Fibroblast of upper back skin (primary cell): ENCODE results near the gene ZDHHC16.
A peak's percentile ranks its signal among the peaks of the same experiment; 100 is the strongest.

Experiments
- DNase-seq: peaks from one replicate; pipeline ENCODE4 v3.0.0-alpha.2; 2013

ZDHHC16 gene

GRCh38 chr10:97482381-97482780, 36.4 kb downstream of the ZDHHC16 start:
- DNase-seq: no peak

- DNase-seq: no peak
Measured at GRCh38 chr10:97483506-97483905, 37.5 kb downstream of the ZDHHC16 start.

- DNase-seq: no peak
Measured at GRCh38 chr10:97483921-97484320, 37.9 kb downstream of the ZDHHC16 start.

- DNase-seq: no peak
Measured at GRCh38 chr10:97485647-97486281, 39.8 kb downstream of the ZDHHC16 start.

GRCh38 chr10:97490592-97490991, 44.6 kb downstream of the ZDHHC16 start:
- no peak for DNase-seq

GRCh38 chr10:97494151-97494550, 48.2 kb downstream of the ZDHHC16 start:
- no peak for DNase-seq

GRCh38 chr10:97494863-97495506, 49.0 kb downstream of the ZDHHC16 start:
- peak; percentile 6 for DNase-seq

- DNase-seq: peak; percentile 82
Measured at GRCh38 chr10:97497572-97498075, 51.6 kb downstream of the ZDHHC16 start.

- peak; percentile 99 for DNase-seq
Measured at GRCh38 chr10:97498076-97498840, 52.3 kb downstream of the ZDHHC16 start, which contains the start of gene MMS19. Gene MMS19, minus strand, starts transcription at chr10:97498422. Its CDS starts 38 bp downstream, at chr10:97498384.

- peak; percentile 57 for DNase-seq
Measured at GRCh38 chr10:97498841-97499560, 53.0 kb downstream of the ZDHHC16 start, which contains the start of gene UBTD1. Gene UBTD1, plus strand, starts transcription at chr10:97498924. Its CDS starts 280 bp downstream, at chr10:97499204.

GRCh38 chr10:97499561-97500296, 53.8 kb downstream of the ZDHHC16 start:
- peak; percentile 62 for DNase-seq

GRCh38 chr10:97500297-97500575, 54.3 kb downstream of the ZDHHC16 start:
- DNase-seq: no peak

GRCh38 chr10:97502916-97503315, 56.9 kb downstream of the ZDHHC16 start:
- DNase-seq: no peak

GRCh38 chr10:97503406-97503805, 57.4 kb downstream of the ZDHHC16 start:
- no peak for DNase-seq

GRCh38 chr10:97505152-97505551, 59.2 kb downstream of the ZDHHC16 start:
- no peak for DNase-seq

- no peak for DNase-seq
Measured at GRCh38 chr10:97506199-97506991, 60.4 kb downstream of the ZDHHC16 start.
